GM13976 (cell line): Measurements from ENCODE around the gene TRIP12.
"Not testable (repeated sequence)": the region's sequence is repeated elsewhere in the genome, so short reads cannot be mapped to it uniquely, and the experiment has no call there.

Source experiments
- DNase-seq: peaks from one replicate; pipeline ENCODE4 v3.0.0; 2012; ENCODE audit warnings: low spot score
- in situ Hi-C: fragments of 300-500 bp; cut with MboI; formaldehyde crosslinking; loops from one replicate; pipeline ENCODE4 v1.12.0; 2022; ENCODE audit warnings: low sequenced_read_pairs, mixed read lengths, inconsistent platforms; ENCODE audit not compliant: unreplicated experiment
- TF ChIP-seq, protein P1 (sequence below): IDR thresholded peaks from 2 replicates; pipeline ENCODE4 v1.5.1; 2012; ENCODE audit warnings: borderline replicate concordance, mild to moderate bottlenecking; ENCODE audit not compliant: insufficient read depth; ENCODE audit errors: extremely low read depth, missing control alignments, control extremely low read depth

The TRIP12 gene

GRCh38 chr2:229768235-229768634, 153.6 kb downstream of the TRIP12 start:
- TF ChIP-seq, protein P1, sequence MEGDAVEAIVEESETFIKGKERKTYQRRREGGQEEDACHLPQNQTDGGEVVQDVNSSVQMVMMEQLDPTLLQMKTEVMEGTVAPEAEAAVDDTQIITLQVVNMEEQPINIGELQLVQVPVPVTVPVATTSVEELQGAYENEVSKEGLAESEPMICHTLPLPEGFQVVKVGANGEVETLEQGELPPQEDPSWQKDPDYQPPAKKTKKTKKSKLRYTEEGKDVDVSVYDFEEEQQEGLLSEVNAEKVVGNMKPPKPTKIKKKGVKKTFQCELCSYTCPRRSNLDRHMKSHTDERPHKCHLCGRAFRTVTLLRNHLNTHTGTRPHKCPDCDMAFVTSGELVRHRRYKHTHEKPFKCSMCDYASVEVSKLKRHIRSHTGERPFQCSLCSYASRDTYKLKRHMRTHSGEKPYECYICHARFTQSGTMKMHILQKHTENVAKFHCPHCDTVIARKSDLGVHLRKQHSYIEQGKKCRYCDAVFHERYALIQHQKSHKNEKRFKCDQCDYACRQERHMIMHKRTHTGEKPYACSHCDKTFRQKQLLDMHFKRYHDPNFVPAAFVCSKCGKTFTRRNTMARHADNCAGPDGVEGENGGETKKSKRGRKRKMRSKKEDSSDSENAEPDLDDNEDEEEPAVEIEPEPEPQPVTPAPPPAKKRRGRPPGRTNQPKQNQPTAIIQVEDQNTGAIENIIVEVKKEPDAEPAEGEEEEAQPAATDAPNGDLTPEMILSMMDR: no peak
- DNase-seq: no peak
- in situ Hi-C loops: no loop called here

DNA sequence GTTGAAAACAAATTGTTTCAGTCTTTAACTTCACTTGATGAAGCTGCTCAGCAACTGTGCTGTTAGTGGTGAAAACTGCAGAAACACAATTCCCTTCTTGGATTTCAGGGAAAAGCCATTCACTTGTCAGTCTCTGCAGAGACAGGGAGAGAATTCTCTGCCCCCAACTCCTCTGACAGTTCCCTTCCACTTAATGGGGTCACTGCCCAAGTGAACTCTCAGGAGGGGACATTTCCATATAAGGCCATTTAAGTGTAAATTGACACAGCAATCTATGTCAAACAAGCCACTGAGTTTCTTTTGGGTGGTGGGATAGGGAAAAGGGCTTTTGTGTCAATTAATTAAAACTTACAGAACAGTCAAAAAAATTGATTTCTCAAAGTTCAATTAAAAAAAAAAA, 156.1 kb downstream of the TRIP12 start:
- in situ Hi-C loops: no loop called here
- TF ChIP-seq, protein P1: no peak
- no peak for DNase-seq

DNA sequence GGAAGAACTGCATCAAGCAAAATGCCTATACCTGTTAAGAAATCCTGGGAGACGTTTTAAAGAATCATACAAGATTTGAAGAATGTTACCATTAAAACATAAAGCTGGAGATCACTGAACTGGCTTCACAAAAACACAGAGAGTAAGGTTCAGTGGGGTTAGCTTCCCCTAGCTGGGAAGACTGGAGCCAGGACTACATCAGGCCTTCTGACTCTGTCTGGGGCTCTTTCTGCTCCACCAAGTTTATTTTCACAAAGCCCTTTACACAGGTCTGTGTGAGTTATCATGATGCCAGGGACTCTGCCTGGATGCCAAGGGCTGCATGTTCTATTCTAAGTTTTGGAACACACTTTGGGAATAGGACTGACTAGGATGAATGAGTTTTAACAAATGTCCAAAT, 160.1 kb downstream of the TRIP12 start:
- DNase-seq: no peak
- TF ChIP-seq, protein P1: no peak
- in situ Hi-C loops: no loop called here

DNA sequence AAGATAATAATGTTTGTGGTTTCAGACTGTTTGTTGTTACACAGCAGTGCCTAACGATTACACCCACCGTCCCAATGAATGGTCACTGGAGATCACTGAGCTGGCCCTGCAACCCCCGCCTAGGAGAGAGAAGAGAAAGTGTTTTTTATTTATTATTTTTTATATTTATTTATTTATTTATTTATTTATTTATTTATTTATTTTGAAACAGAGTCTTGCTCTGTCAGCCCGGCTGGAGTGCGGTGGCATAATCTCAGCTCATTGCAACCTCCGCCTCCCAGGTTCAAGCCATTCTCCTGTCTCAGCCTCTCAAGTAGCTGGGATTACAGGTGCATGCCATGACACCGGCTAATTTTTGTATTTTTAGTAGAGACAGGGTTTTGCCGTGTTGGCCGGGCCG, 164.3 kb downstream of the TRIP12 start:
- DNase-seq, in situ Hi-C loops: not testable (repeated sequence)

DNA sequence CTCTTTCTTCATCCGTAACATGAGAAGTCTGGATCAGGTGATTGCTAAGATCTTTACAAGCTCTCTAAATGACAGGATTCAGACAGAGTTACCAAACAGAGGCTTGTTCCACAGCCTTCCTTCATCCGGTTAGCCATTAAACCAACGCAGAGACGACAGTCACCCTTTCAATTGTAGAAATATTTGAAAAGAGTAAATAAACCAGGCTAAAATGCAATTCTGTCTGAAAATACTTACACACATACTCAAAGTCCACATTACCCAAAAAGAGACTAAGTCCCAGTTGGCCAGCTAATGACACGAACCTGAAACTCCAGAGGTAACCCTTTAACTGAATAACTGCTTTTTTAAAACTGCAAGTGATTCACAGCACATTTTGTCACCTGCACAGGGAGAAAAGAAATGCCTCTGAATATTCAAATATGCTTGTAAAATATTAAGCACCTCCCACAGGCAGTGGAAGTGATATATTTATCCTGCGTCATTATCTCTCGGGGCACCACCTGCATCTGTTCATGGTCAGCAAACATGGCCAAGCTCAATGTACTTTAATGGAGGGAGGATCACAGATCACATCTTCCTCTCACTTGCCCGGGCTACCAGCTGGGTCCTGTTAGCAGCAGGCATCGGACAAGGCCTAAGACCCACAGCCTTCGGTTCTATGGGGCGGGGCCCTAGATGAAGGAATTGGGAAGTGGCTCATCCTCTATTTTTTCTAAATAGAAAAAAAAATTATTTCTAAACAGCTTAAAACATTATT, 168.7 kb downstream of the TRIP12 start:
- DNase-seq: no peak
- TF ChIP-seq, protein P1: no peak
- in situ Hi-C loops: no loop called here

DNA sequence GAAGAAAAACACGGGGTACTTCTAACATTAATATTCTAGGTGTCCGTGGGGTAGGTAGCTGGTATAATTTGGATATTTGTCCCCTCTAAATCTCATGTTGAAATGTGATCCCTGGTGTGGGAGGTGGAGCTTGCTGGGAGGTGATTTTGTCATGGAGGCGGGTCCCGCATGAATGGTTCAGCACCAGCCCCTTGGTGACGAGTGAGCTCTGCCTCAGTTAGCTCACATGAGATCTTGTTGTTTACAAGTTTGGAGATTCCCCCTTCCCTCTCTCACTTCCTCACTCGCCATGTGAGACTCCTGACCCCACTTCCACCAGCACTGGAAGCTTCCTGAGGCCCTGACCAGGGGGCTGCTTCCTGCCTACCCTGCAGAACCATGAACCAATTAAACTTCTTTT, 172.0 kb downstream of the TRIP12 start:
- TF ChIP-seq, protein P1: no peak
- no peak for DNase-seq
- in situ Hi-C loops: no loop called here

GRCh38 chr2:229748950-229749349, 172.9 kb downstream of the TRIP12 start:
- in situ Hi-C loops: no loop called here
- TF ChIP-seq, protein P1: no peak
- DNase-seq: no peak

DNA sequence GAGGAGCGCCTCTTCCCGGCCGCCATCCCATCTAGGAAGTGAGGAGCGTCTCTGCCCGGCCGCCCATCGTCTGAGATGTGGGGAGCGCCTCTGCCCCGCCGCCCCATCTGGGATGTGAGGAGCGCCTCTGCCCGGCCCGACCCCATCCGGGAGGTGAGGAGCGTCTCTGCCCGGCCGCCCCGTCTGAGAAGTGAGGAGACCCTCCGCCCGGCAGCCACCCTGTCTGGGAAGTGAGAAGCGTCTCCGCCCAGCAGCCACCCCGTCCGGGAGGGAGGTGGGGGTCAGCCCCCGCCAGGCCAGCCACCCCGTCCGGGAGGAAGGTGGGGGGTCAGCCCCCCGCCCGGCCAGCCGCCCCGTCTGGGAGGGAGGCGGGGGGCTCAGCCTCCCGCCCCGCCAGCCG, 179.1 kb downstream of the TRIP12 start:
- DNase-seq, in situ Hi-C loops: not testable (repeated sequence)
